KMS-11 (cell line): ENCODE measurements around the gene CHL1.

Experiments used
- H2AFZ ChIP-seq: fragments of 200-600 bp; sonication (generic); 2 replicates; pipeline ENCODE4 v1.6.1; 2016; ENCODE audit warnings: antibody characterized with exemption, mixed run types, low read depth
- H3K27ac ChIP-seq: fragments of 200-600 bp; sonication (generic); 2 replicates; pipeline ENCODE4 v1.6.1; 2016; ENCODE audit warnings: mild to moderate bottlenecking, mixed run types
- H3K27me3 ChIP-seq: fragments of 200-600 bp; sonication (generic); 2 replicates; pipeline ENCODE4 v1.6.1; 2017; ENCODE audit warnings: mild to moderate bottlenecking, low read depth, mixed run types, moderate library complexity; ENCODE audit not compliant: insufficient read depth
- H3K36me3 ChIP-seq: fragments of 200-600 bp; sonication (generic); 2 replicates; pipeline ENCODE4 v1.6.1; 2017; ENCODE audit warnings: mild to moderate bottlenecking, mixed run types; ENCODE audit not compliant: insufficient read depth
- H3K4me1 ChIP-seq: fragments of 200-600 bp; sonication (generic); 2 replicates; pipeline ENCODE4 v1.6.1; 2016; ENCODE audit warnings: mild to moderate bottlenecking, low read depth, mixed run types; ENCODE audit not compliant: poor library complexity, severe bottlenecking
- H3K4me2 ChIP-seq: fragments of 200-600 bp; sonication (generic); 2 replicates; pipeline ENCODE4 v1.7.0; 2016; ENCODE audit warnings: mild to moderate bottlenecking, mixed run types
- H3K4me3 ChIP-seq: fragments of 200-600 bp; sonication (generic); IDR thresholded peaks from 2 replicates; pipeline ENCODE4 v1.6.1; 2017; ENCODE audit warnings: low read depth, low read length, mixed read lengths; ENCODE audit not compliant: insufficient read depth
- H3K79me2 ChIP-seq: fragments of 200-600 bp; sonication (generic); 2 replicates; pipeline ENCODE4 v1.6.1; 2016; ENCODE audit warnings: low read depth, mixed run types; ENCODE audit not compliant: insufficient read depth
- H3K9ac ChIP-seq: fragments of 200-600 bp; sonication (generic); 2 replicates; pipeline ENCODE4 v1.6.1; 2016; ENCODE audit warnings: mild to moderate bottlenecking, mixed run types
- H4K20me1 ChIP-seq: fragments of 200-600 bp; sonication (generic); 2 replicates; pipeline ENCODE4 v1.6.1; 2016; ENCODE audit warnings: mild to moderate bottlenecking, mixed run types; ENCODE audit not compliant: insufficient read depth
- TF ChIP-seq, protein P1 (sequence below): fragments of 200-600 bp; sonication (generic); conservative IDR thresholded peaks from 2 replicates; pipeline ENCODE4 v1.6.1; 2017; ENCODE audit warnings: low read depth, mild to moderate bottlenecking, antibody characterized with exemption, low read length, moderate library complexity, mixed read lengths

Gene CHL1

GRCh38 chr3:197149-197827, 725 bp downstream of the CHL1 start:
- no peaks in the 10 kb centered on the region for H3K79me2 ChIP-seq
- no peaks in the 10 kb centered on the region for H3K4me1 ChIP-seq
- no peak overlapping the region for H2AFZ ChIP-seq
- no peaks in the 10 kb centered on the region for H3K27me3 ChIP-seq
- H3K27ac ChIP-seq, result no peak overlapping the region
- H3K36me3 ChIP-seq, result no peaks in the 10 kb centered on the region
- no peak overlapping the region for H3K9ac ChIP-seq
- H4K20me1 ChIP-seq, result no peaks in the 10 kb centered on the region
- H3K4me2 ChIP-seq, result no peak overlapping the region
- H3K4me3 ChIP-seq, result no peak overlapping the region
- TF ChIP-seq, protein P1, sequence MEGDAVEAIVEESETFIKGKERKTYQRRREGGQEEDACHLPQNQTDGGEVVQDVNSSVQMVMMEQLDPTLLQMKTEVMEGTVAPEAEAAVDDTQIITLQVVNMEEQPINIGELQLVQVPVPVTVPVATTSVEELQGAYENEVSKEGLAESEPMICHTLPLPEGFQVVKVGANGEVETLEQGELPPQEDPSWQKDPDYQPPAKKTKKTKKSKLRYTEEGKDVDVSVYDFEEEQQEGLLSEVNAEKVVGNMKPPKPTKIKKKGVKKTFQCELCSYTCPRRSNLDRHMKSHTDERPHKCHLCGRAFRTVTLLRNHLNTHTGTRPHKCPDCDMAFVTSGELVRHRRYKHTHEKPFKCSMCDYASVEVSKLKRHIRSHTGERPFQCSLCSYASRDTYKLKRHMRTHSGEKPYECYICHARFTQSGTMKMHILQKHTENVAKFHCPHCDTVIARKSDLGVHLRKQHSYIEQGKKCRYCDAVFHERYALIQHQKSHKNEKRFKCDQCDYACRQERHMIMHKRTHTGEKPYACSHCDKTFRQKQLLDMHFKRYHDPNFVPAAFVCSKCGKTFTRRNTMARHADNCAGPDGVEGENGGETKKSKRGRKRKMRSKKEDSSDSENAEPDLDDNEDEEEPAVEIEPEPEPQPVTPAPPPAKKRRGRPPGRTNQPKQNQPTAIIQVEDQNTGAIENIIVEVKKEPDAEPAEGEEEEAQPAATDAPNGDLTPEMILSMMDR, result no peak

- no peak overlapping the region for H3K27ac ChIP-seq
- no peaks in the 10 kb centered on the region for H3K27me3 ChIP-seq
- no peaks in the 10 kb centered on the region for H3K4me1 ChIP-seq
- H3K36me3 ChIP-seq, result no peaks in the 10 kb centered on the region
- no peaks in the 10 kb centered on the region for H4K20me1 ChIP-seq
- TF ChIP-seq, protein P1, result no peak
- H3K79me2 ChIP-seq, result no peaks in the 10 kb centered on the region
- H3K9ac ChIP-seq, result no peak overlapping the region
- no peak overlapping the region for H2AFZ ChIP-seq
- H3K4me3 ChIP-seq, result no peak overlapping the region
- H3K4me2 ChIP-seq, result no peak overlapping the region
Observed at GRCh38 chr3:197828-198491, 1.4 kb downstream of the CHL1 start.

- no peaks in the 10 kb centered on the region for H3K79me2 ChIP-seq
- H2AFZ ChIP-seq, result no peak overlapping the region
- no peaks in the 10 kb centered on the region for H3K27me3 ChIP-seq
- no peak overlapping the region for H3K4me2 ChIP-seq
- H3K36me3 ChIP-seq, result no peaks in the 10 kb centered on the region
- H3K4me1 ChIP-seq, result no peaks in the 10 kb centered on the region
- H3K4me3 ChIP-seq, result no peak overlapping the region
- H4K20me1 ChIP-seq, result no peaks in the 10 kb centered on the region
- no peak overlapping the region for H3K9ac ChIP-seq
- no peak overlapping the region for H3K27ac ChIP-seq
- TF ChIP-seq, protein P1, result no peak
Observed at GRCh38 chr3:199835-200234, 3.3 kb downstream of the CHL1 start.

DNA sequence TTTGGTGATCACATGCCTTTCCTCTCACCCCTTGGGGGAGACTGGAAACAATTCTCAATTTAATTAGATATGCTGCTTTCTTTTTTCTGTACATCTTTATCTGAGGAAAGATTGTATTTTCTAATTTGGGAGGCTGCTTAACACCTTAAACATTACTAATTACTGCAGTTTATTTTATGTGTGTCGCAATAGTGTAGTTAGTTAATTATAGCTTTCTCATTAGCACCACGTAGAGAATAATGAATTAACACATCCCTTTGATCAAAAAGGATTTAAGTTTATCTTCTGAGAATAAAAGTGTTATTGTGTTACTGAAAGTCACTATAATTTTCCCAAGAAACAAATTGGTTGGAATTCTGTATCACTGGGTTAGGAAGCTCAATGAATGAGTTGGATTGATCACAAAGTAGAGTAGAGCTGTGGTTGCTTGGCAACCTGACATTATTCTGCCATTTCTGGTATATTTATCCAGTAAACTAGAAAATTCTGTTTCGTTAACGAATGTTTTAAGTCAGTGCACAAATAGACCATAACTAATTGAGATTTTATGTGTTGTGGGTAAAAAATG, 4.3 kb downstream of the CHL1 start:
- Histone ChIP-seq H3K79me2 (no peaks in the 10 kb centered on the region), H3K27ac (no peak overlapping the region), H2AFZ (no peak overlapping the region), H3K27me3 (no peaks in the 10 kb centered on the region), H3K4me2 (no peak overlapping the region), H3K36me3 (no peaks in the 10 kb centered on the region), H3K9ac (no peak overlapping the region), H3K4me3 (no peak overlapping the region), H3K4me1 (no peaks in the 10 kb centered on the region), H4K20me1 (no peaks in the 10 kb centered on the region)
- TF ChIP-seq, protein P1, result no peak
